ENCODE measurements around the gene RRN3.
"Not testable (repeated sequence)": the region's sequence is repeated elsewhere in the genome, so short reads cannot be mapped to it uniquely, and the experiment has no call there.

RRN3 gene

GRCh38 chr16:15024858-15025199, 69.2 kb downstream of the RRN3 start:
- H3K4me1 ChIP-seq (ENCODE audit: control insufficient read depth in 2 of 2, insufficient read depth in 1 of 2, low read depth in 1 of 2, low read length in 2 of 2); H3K4ac ChIP-seq (ENCODE audit: low read length); H4K8ac ChIP-seq (ENCODE audit: low read depth, low read length); H2BK5ac ChIP-seq (ENCODE audit: low read length); H2AK5ac ChIP-seq (ENCODE audit: low read depth, low read length); H3K9me3 ChIP-seq (replicated peaks in 1 of 2; ENCODE audit: control insufficient read depth in 2 of 2, insufficient read depth in 1 of 2, low read depth in 1 of 2, low read length in 2 of 2); H3K4me3 ChIP-seq (ENCODE audit: low read length in 2 of 2); H3K18ac ChIP-seq (ENCODE audit: low read length); H2AFZ ChIP-seq (ENCODE audit: low read length); H3K4me2 ChIP-seq (ENCODE audit: insufficient read depth, low read length, poor library complexity, severe bottlenecking); H2BK120ac ChIP-seq (ENCODE audit: low read depth, low read length); H3K23ac ChIP-seq (ENCODE audit: low read depth, low read length, poor library complexity); H3K9ac ChIP-seq (ENCODE audit: low read depth, low read length, poor library complexity); H3K14ac ChIP-seq (ENCODE audit: low read length); H3K27me3 ChIP-seq (ENCODE audit: control insufficient read depth in 3 of 3, insufficient read depth in 3 of 3, low read depth in 1 of 3, low read length in 3 of 3); H3K27ac ChIP-seq (replicated peaks; ENCODE audit: low read length); DNase-seq (ENCODE audit: low spot score); H2BK15ac ChIP-seq (ENCODE audit: low read length); H4K91ac ChIP-seq (ENCODE audit: low read depth, low read length, poor library complexity); H3K79me1 ChIP-seq (ENCODE audit: low read depth, low read length); H2BK12ac ChIP-seq (ENCODE audit: low read length): not testable (repeated sequence)
- WGBS, 2 donors (ENCODE audit: extremely low coverage in 2 of 2, insufficient read length in 2 of 2, insufficient replicate concordance in 1 of 2): no CpG with 5 or more reads among the region's 1 CpG
- peaks cover 18 to 58% of the 10 kb centered on the region in 2 donors for H3K36me3 ChIP-seq (replicated peaks in 1 of 2; ENCODE audit: control insufficient read depth in 2 of 2, insufficient read depth in 2 of 2, low read length in 2 of 2)

DNA sequence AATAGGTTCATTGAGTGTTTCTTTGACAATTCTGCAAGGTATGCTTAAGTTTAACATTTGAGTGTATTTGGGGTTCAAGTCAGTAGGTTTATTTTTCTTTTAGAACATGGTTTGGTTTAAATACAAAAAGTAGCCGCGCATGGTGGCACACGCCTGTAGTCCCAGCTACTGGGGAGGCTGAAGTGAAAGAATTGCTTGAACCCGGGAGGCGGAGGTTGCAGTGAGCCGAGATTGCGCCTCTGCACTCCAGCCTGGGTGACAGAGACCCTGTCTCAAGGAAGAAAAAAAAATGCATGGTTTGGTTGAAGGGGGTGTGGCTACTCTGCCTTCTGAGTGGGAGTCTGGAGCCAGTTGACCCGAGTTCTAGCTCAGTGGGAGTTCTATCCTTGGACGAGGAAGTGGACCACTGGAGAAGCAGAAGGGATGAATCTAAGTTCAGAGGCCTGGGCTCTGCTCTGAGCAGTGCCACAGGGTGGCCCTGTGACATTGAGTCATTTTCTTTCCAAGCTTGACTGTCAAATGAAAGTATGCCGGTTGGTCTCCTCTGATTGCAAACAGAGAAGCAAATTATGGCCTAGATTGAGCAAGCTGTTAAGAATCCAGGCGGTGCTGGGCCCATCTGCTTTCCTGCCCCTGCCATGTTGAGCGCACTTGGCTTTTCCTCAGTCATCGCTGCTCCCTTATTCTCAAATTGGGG, 70.5 kb downstream of the RRN3 start:
- H3K36me3 ChIP-seq (replicated peaks in 1 of 2; ENCODE audit: control insufficient read depth in 2 of 2, insufficient read depth in 2 of 2, low read length in 2 of 2): peaks cover 19 to 56% of the 10 kb centered on the region in 2 donors
- not testable (repeated sequence) for DNase-seq (ENCODE audit: low spot score)
- no CpG with 5 or more reads among the region's 13 CpGs for WGBS, 2 donors (ENCODE audit: extremely low coverage in 2 of 2, insufficient read length in 2 of 2, insufficient replicate concordance in 1 of 2)

DNA sequence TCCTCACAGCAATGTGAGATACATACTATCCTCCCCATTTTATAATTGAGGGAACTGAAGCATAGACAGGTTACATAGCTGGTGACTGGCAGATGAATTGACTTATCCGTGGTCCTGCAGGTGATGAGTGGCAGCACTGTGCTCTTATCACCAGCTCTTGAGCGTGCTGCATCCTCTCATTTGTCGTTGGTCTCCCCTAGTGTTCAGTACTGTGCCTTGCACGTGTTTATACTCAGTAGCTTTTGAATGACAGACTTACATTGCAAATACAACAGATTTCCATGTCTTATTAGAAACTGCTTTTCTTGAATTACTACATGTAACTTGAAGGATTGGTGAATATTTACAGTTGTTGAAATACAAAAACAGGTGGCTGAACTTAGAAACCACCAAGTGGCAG, 71.9 kb downstream of the RRN3 start:
- H2BK120ac ChIP-seq (ENCODE audit: low read depth, low read length); H3K4me1 ChIP-seq (ENCODE audit: control insufficient read depth in 2 of 2, insufficient read depth in 1 of 2, low read depth in 1 of 2, low read length in 2 of 2); H3K4me2 ChIP-seq (ENCODE audit: insufficient read depth, low read length, poor library complexity, severe bottlenecking); H2BK5ac ChIP-seq (ENCODE audit: low read length); H3K23ac ChIP-seq (ENCODE audit: low read depth, low read length, poor library complexity); H4K91ac ChIP-seq (ENCODE audit: low read depth, low read length, poor library complexity); H3K18ac ChIP-seq (ENCODE audit: low read length); H2BK12ac ChIP-seq (ENCODE audit: low read length); H3K27me3 ChIP-seq (ENCODE audit: control insufficient read depth in 3 of 3, insufficient read depth in 3 of 3, low read depth in 1 of 3, low read length in 3 of 3); H3K4ac ChIP-seq (ENCODE audit: low read length); H4K8ac ChIP-seq (ENCODE audit: low read depth, low read length); H3K79me1 ChIP-seq (ENCODE audit: low read depth, low read length); H3K4me3 ChIP-seq (ENCODE audit: low read length in 2 of 2); H3K9me3 ChIP-seq (replicated peaks in 1 of 2; ENCODE audit: control insufficient read depth in 2 of 2, insufficient read depth in 1 of 2, low read depth in 1 of 2, low read length in 2 of 2); H3K27ac ChIP-seq (replicated peaks; ENCODE audit: low read length); H2AFZ ChIP-seq (ENCODE audit: low read length); H2BK15ac ChIP-seq (ENCODE audit: low read length); H3K14ac ChIP-seq (ENCODE audit: low read length); H2AK5ac ChIP-seq (ENCODE audit: low read depth, low read length); H3K9ac ChIP-seq (ENCODE audit: low read depth, low read length, poor library complexity): not testable (repeated sequence)
- no CpG with 5 or more reads among the region's 4 CpGs for WGBS, 2 donors (ENCODE audit: extremely low coverage in 2 of 2, insufficient read length in 2 of 2, insufficient replicate concordance in 1 of 2)
- peak; percentile 9 for DNase-seq (ENCODE audit: low spot score)
- peaks cover 22 to 60% of the 10 kb centered on the region in 2 donors for H3K36me3 ChIP-seq (replicated peaks in 1 of 2; ENCODE audit: control insufficient read depth in 2 of 2, insufficient read depth in 2 of 2, low read length in 2 of 2)

More for the DNA sequence above, 70.5 kb downstream of the RRN3 start:
- H4K8ac ChIP-seq (ENCODE audit: low read depth, low read length); H3K27ac ChIP-seq (replicated peaks; ENCODE audit: low read length); H2AK5ac ChIP-seq (ENCODE audit: low read depth, low read length); H3K9ac ChIP-seq (ENCODE audit: low read depth, low read length, poor library complexity); H3K27me3 ChIP-seq (ENCODE audit: control insufficient read depth in 3 of 3, insufficient read depth in 3 of 3, low read depth in 1 of 3, low read length in 3 of 3); H3K4ac ChIP-seq (ENCODE audit: low read length); H3K23ac ChIP-seq (ENCODE audit: low read depth, low read length, poor library complexity); H3K4me3 ChIP-seq (ENCODE audit: low read length in 2 of 2); H4K91ac ChIP-seq (ENCODE audit: low read depth, low read length, poor library complexity); H2AFZ ChIP-seq (ENCODE audit: low read length); H3K4me1 ChIP-seq (ENCODE audit: control insufficient read depth in 2 of 2, insufficient read depth in 1 of 2, low read depth in 1 of 2, low read length in 2 of 2); H3K14ac ChIP-seq (ENCODE audit: low read length); H2BK15ac ChIP-seq (ENCODE audit: low read length); H2BK5ac ChIP-seq (ENCODE audit: low read length); H2BK12ac ChIP-seq (ENCODE audit: low read length); H2BK120ac ChIP-seq (ENCODE audit: low read depth, low read length); H3K18ac ChIP-seq (ENCODE audit: low read length); H3K9me3 ChIP-seq (replicated peaks in 1 of 2; ENCODE audit: control insufficient read depth in 2 of 2, insufficient read depth in 1 of 2, low read depth in 1 of 2, low read length in 2 of 2); H3K4me2 ChIP-seq (ENCODE audit: insufficient read depth, low read length, poor library complexity, severe bottlenecking); H3K79me1 ChIP-seq (ENCODE audit: low read depth, low read length): not testable (repeated sequence)

DNA sequence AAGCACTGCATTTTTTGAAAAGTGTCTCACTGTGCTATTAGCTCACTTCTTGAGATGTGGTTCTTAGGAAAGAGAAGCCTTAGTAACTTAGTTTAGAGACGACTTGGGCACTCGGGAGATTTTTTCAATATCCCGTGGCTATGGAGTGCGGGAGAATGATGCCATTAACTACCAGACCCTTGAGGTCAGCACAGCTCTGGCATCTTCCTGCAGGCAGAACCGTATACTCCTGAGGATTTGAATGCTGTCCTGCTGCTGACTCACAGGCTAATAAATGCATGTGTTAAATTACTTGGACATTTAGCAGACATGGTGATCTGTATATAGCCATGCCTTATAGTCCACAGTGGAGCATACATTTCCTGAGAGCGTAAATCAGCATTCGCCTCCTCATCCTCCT, 72.6 kb downstream of the RRN3 start:
- H2AK5ac ChIP-seq (ENCODE audit: low read depth, low read length); H3K4ac ChIP-seq (ENCODE audit: low read length); H2BK120ac ChIP-seq (ENCODE audit: low read depth, low read length); H3K18ac ChIP-seq (ENCODE audit: low read length); H3K4me2 ChIP-seq (ENCODE audit: insufficient read depth, low read length, poor library complexity, severe bottlenecking); H2AFZ ChIP-seq (ENCODE audit: low read length); H3K9ac ChIP-seq (ENCODE audit: low read depth, low read length, poor library complexity); H2BK12ac ChIP-seq (ENCODE audit: low read length); H3K9me3 ChIP-seq (replicated peaks in 1 of 2; ENCODE audit: control insufficient read depth in 2 of 2, insufficient read depth in 1 of 2, low read depth in 1 of 2, low read length in 2 of 2); H4K8ac ChIP-seq (ENCODE audit: low read depth, low read length); H3K4me3 ChIP-seq (ENCODE audit: low read length in 2 of 2); H3K14ac ChIP-seq (ENCODE audit: low read length); H3K27ac ChIP-seq (replicated peaks; ENCODE audit: low read length); H3K4me1 ChIP-seq (ENCODE audit: control insufficient read depth in 2 of 2, insufficient read depth in 1 of 2, low read depth in 1 of 2, low read length in 2 of 2); H3K23ac ChIP-seq (ENCODE audit: low read depth, low read length, poor library complexity); H2BK5ac ChIP-seq (ENCODE audit: low read length); H3K79me1 ChIP-seq (ENCODE audit: low read depth, low read length); DNase-seq (ENCODE audit: low spot score); H4K91ac ChIP-seq (ENCODE audit: low read depth, low read length, poor library complexity); H3K27me3 ChIP-seq (ENCODE audit: control insufficient read depth in 3 of 3, insufficient read depth in 3 of 3, low read depth in 1 of 3, low read length in 3 of 3); H2BK15ac ChIP-seq (ENCODE audit: low read length): not testable (repeated sequence)
- H3K36me3 ChIP-seq (replicated peaks in 1 of 2; ENCODE audit: control insufficient read depth in 2 of 2, insufficient read depth in 2 of 2, low read length in 2 of 2): peaks cover 24 to 68% of the 10 kb centered on the region in 2 donors
- WGBS, 2 donors (ENCODE audit: extremely low coverage in 2 of 2, insufficient read length in 2 of 2, insufficient replicate concordance in 1 of 2): no CpG with 5 or more reads among the region's 7 CpGs

Measured in neuronal stem cell (in vitro differentiated cells).